Motor neuron (in vitro differentiated cells): ENCODE data around the gene C1GALT1C1. TPM values are rescaled to one million over a fixed set of nuclear protein-coding genes. Genes with fewer than 3 reads are reported as not detected.
"Not testable (repeated sequence)": the region's sequence is repeated elsewhere in the genome, so short reads cannot be mapped to it uniquely, and the experiment has no call there.

Source experiments
- ATAC-seq, 8 experiments: fragments of 200-7000 bp; cut with Tn5 transposase; replicated peaks in 6 of 8; 2 replicates each; pipeline ENCODE4 v1.8.0; 2021; ENCODE audit warnings: mild to moderate bottlenecking in 8 of 8, moderate library complexity in 8 of 8
- H3K27ac ChIP-seq, 2 donors: fragments of 250-450 bp; sonication (Bioruptor Pico); 2 replicates each; pipeline ENCODE4 v1.9.0; 2021; ENCODE audit warnings: antibody characterized with exemption in 2 of 2, mild to moderate bottlenecking in 2 of 2, moderate library complexity in 1 of 2
- H3K4me1 ChIP-seq, 2 donors: fragments of 250-450 bp; sonication (Bioruptor Pico); replicated peaks in 1 of 2; 2 replicates each; pipeline ENCODE4 v1.6.1; 2021; ENCODE audit warnings: antibody characterized with exemption in 2 of 2, mild to moderate bottlenecking in 2 of 2, moderate library complexity in 1 of 2
- H3K4me3 ChIP-seq, 5 donors: fragments of 250-450 bp; sonication (Bioruptor Pico); 2 replicates each; pipeline ENCODE4 v1.9.0; 2021; ENCODE audit warnings: antibody characterized with exemption in 5 of 5, mild to moderate bottlenecking in 5 of 5, moderate library complexity in 4 of 5
- WGBS, 10 experiments: fragments of 450-650 bp; shearing (Covaris generic); methylation state at CpG; one replicate each; pipeline ENCODE4 v1.0.0; 2022; 5-methylcytosine and 5-hydroxymethylcytosine counted together
- in situ Hi-C, 9 experiments: fragments of 400-800 bp; cut with MboI; loops; one replicate each; pipeline ENCODE4 v1.15.0; 2021; ENCODE audit warnings: low sequenced_read_pairs in 9 of 9, low pct_unique_long_range_greater_than_20kb in 2 of 9; ENCODE audit not compliant: unreplicated experiment in 9 of 9
- total RNA-seq, 8 experiments: library from RNA; unstranded; fragments of 300-600 nt; gene quantifications; 2 replicates each; pipeline versions ENCODE4 v1.2.3 to v1.2.4, GENCODE V29; 2022

C1GALT1C1 gene
- 10 to 100 TPM in 5 of 8 experiments, 1 to 10 TPM in 3; 7.2 to 24.1 (median 13.2) TPM for total RNA-seq

DNA sequence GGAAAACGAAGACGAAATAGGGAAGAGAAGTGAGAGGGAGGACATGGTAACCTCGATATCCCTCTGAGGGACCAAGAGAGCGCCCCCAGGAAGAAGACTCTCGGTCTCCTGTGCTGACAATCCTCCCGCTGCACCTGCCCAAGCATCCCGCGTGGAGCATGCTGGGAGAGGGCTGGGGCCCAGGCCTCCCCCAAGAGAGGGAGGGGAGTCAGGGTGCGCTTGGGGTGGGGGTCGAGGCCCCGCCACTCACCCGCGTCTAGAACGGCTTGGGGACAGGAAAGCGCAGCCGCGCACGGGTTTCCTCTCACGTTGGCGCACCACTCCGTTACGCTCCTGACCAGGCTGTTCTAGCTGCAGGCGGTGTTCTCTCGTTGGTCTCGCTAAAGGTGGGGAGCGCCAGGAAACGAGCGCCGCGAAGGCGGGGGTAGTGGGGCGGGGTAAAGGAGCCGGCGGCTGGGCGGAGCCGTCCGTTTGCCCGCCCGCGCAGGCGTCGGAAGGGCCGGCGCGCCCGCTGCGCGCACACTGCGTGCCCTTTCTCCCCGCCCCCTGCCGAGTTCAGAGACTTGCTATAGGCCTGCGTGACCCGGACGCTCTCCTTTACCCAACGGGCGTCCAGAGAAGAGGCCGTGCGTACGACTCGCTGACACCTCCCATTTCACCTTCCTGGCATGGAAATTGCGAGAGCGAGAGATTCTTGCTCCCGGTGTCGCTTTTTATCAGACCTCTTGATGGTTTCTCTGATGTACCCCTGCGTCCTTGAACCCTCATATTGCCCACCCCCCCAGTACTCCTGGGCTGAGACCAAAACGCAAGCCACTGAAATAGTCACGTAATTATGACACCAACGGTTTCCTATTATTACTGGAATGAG, at the start of gene C1GALT1C1:
C1GALT1C1 (minus strand) TSS at position 388 of the 871 bp plus-strand sequence. CDS start 2,888 bp downstream, outside the sequence.
- H3K4me1 ChIP-seq: peaks cover 0 to 7% of the 10 kb centered on the region in 2 donors
- H3K27ac ChIP-seq: peak within 1 kb of the TSS; percentile 83 to 89
- 0 to 12% (median 0%) methylated on average over 1 to 10 of the region's 68 CpGs; no CpG with 5 or more reads in 4 of the 10 experiments for WGBS, 10 experiments
- peak; percentile 94 to 98 (median 96) for ATAC-seq
- H3K4me3 ChIP-seq: peak within 1 kb of the TSS; percentile 41 to 64 (median 48)
- in situ Hi-C loops: no loop called here

DNA sequence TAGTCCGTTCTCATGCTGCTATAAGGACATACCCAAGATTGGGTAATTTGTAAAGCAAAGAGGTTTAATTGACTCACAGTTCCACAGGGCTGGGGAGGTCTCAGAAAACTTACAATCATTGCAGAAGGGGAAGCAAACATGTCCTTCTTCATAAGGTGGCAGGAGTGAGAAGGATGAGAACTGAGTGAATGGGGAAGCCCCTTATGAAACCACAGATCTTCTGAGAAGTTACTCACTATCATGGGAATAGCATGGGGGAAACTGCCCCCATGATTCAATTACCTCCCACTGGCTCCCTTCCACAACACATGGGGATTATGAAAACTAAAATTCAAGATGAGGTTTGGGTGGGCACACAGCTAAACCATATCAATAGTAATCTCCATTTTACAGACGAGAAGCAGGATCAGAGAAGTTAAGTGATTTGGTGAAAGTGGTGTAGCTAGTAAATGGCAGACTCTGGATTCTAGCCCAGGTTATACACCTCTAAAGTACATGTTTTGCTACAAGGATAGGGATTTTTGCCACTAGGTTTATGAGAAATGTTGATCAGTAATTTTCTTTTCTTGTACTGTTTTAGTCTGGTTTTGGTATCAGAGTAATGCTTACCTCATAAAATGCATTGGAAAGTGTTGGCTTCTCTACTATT, 47.3 kb upstream of the C1GALT1C1 start:
- no peak for ATAC-seq
- 47 to 57% methylated on average over 1 to 2 of the region's 2 CpGs; no CpG with 5 or more reads in 8 of the 10 experiments for WGBS, 10 experiments
- no peak overlapping the region for H3K27ac ChIP-seq
- H3K4me3 ChIP-seq: no peak overlapping the region
- in situ Hi-C loops: no loop called here
- no peaks in the 10 kb centered on the region for H3K4me1 ChIP-seq

DNA sequence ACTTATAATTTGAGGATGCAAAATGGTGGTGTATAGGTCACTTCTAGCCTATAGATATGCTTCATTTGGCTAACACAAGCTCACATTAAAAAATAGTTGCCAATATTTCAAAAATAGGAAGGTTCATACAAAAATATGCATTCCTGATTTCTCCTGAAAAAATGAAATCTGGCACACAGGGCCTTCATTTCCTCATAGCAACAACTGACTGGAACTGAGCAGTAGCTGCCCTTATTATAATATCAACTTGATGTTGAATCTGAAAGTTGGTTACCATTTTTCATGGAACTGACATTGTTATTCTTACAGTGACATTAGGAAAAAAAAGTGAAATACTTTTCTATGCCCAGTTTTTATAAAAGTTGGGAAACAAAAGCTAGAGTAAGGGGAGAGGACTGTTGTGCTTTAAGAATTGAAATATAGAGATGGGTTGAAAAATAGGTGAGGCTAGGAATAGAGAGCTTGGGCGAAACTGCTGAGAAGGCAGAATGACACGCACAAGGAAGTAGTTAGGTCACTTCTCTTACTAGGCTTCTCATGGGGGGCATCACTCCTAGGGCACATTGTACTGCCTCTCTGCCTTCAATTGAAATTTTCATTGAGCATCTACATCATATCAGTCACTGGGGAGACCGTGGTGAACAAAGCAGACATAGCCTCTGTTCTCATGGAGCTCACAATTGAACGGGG, 43.1 kb upstream of the C1GALT1C1 start:
- Histone ChIP-seq H3K4me1 (no peaks in the 10 kb centered on the region), H3K4me3 (no peak overlapping the region), H3K27ac (no peak overlapping the region)
- in situ Hi-C loops: loop anchor here in 1 of 9 experiments (25.0 kb wide), 1 partner anchor 161 kb away; no protein-coding TSS in a partner anchor
- ATAC-seq: peak in 1 of 8 experiments; percentile 34
- WGBS, 10 experiments: 42 to 100% (median 67%) methylated on average over 1 to 3 of the region's 4 CpGs; no CpG with 5 or more reads in 5 of the 10 experiments

DNA sequence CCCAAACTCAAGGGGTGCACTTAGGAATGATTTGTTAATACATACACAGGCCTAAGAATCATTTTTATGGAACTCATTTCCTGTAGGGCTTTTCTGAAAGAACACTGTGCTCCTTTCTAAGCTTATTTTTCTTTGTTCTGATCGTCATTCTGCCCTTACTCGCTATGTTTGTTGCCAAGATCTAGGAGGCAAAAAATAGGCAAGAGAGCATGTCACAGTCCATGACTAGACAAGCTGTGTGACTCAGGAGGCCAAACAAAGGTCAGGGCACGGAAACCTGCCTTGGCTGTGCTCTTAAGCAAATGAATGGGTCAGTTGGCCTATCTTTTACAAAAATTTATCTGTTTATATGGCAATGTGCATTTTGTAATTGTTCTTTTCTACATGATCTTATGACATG, 42.5 kb upstream of the C1GALT1C1 start:
- Histone ChIP-seq H3K4me1 (no peaks in the 10 kb centered on the region), H3K4me3 (no peak overlapping the region), H3K27ac (no peak overlapping the region)
- ATAC-seq: peak in 2 of 8 experiments; percentile 77 to 91
- 21 to 30% (median 29%) methylated on average over 2 to 3 of the region's 3 CpGs; no CpG with 5 or more reads in 7 of the 10 experiments for WGBS, 10 experiments
- in situ Hi-C loops: loop anchor here in 1 of 9 experiments (25.0 kb wide), 1 partner anchor 160 kb away; no protein-coding TSS in a partner anchor

DNA sequence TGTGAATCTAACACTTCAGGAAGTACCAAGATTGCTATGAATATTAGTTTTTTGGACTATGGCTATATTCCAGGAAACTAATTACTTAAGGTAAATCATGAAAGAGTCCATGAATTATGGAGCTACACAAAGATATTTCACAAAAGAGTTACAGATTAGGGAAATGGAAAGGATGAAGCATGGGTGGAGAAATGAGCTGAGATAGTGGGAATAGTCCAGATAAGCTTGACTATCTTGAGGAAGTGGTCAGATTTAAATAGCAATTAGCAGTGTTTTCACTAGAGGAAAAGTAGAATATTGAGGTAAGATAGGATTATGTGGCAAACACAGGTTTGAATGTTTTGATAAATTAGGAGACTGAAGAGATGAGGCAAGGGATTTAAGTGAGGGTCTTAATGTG, 42.1 kb upstream of the C1GALT1C1 start:
- no peak overlapping the region for H3K4me3 ChIP-seq
- in situ Hi-C loops: loop anchor here in 1 of 9 experiments (25.0 kb wide), 1 partner anchor 160 kb away; no protein-coding TSS in a partner anchor
- ATAC-seq: peak in 1 of 8 experiments; percentile 25

DNA sequence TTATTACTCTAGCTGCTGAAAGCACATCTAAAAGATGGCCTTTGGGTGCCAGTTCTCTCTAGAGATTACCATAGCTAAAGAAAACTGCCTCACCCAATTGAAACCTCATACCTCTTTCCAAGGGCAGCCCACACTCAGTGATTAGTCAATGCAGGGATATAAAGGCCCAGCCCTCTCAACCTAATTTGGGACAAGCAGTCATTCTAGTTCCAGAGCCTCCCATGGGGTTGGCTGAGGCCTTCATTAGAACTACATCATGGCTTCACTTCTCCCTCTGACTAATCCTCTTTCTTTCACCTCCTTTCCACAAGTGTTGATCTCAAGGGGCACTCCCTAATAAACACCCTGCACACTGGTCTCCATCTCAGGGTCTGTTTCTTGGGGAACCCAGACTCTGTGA, 38.5 kb upstream of the C1GALT1C1 start:
- Histone ChIP-seq H3K4me3 (no peak overlapping the region), H3K4me1 (no peaks in the 10 kb centered on the region), H3K27ac (no peak overlapping the region)
- in situ Hi-C loops: loop anchor here in 1 of 9 experiments (25.0 kb wide), 1 partner anchor 156 kb away; no protein-coding TSS in a partner anchor
- ATAC-seq: peak in 1 of 8 experiments; percentile 22

More for the DNA sequence above, 42.1 kb upstream of the C1GALT1C1 start:
- H3K27ac ChIP-seq: no peak overlapping the region
- H3K4me1 ChIP-seq: no peaks in the 10 kb centered on the region

DNA sequence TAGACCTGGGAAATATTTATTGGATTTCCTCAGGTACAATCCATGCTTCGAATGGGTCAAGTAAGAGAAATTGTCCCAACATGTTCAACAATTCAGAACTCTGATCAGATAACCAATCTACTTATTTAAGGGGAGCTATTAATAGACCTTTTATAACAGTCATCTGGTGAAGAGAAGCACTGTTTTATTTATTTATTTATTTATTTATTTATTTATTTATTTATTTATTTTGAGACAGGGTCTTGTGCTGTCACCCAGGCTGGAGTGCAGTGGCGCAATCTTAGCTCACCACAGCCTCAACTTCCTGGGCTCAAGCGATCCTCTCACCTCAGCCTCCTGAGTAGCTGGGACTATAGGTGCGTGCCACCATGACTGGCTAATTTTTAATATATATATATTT, 34.7 kb upstream of the C1GALT1C1 start:
- not testable (repeated sequence) for H3K4me3 ChIP-seq, ATAC-seq, H3K27ac ChIP-seq, H3K4me1 ChIP-seq
- in situ Hi-C loops: loop anchor here in 1 of 9 experiments (25.0 kb wide), 1 partner anchor 152 kb away; no protein-coding TSS in a partner anchor
- 54 to 100% (median 86%) methylated on average over 1 to 3 of the region's 4 CpGs; no CpG with 5 or more reads in 5 of the 10 experiments for WGBS, 10 experiments

DNA sequence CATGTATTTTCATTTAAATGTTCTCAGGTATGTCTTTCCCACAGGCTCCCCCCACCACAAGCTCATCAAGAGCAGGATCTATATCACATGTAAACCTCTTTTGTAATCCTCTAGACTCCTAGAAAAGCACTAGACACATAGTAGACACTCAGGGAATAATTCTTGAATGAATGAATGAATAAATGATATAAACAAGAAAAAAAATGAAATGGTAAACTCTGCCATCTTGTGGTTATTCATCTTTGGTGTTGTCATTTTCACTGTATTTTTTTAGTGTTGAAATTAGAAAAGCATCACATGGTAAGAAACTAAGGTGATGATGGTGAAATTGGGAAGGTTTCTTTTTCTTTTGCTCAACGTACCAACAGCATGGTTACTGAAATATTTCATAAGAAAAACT, 34.2 kb upstream of the C1GALT1C1 start:
- Histone ChIP-seq H3K4me1 (no peaks in the 10 kb centered on the region), H3K4me3 (no peak overlapping the region), H3K27ac (no peak overlapping the region)
- WGBS, 10 experiments: 0 to 75% (median 42%) methylated on average over 1 of the region's 1 CpG; no CpG with 5 or more reads in 7 of the 10 experiments
- in situ Hi-C loops: loop anchor here in 1 of 9 experiments (25.0 kb wide), 1 partner anchor 152 kb away; no protein-coding TSS in a partner anchor
- ATAC-seq: no peak

DNA sequence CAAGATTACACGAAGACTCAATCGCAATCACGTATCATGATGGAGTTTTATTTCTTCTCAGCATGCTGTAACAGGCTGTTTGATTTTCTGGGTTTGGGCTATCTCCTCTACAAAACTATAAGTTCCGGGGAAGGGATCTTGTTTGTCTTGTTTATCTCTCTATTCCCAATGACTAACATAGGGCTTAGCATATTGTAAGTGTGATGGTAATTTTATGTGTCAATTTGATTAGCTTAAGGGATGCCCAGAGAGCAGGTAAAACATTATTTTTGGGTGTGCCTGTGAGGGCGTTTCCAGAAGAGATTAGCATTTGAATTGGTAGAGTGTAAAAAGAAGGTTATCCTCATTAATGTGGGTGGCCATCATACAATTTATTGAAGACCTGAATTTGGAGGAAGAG, 32.8 kb upstream of the C1GALT1C1 start:
- peak in 3 of 8 experiments; percentile 38 to 68 (median 52) for ATAC-seq
- Histone ChIP-seq H3K4me1 (no peaks in the 10 kb centered on the region), H3K27ac (no peak overlapping the region), H3K4me3 (no peak overlapping the region)
- in situ Hi-C loops: loop anchor here in 1 of 9 experiments (25.0 kb wide), 1 partner anchor 150 kb away; no protein-coding TSS in a partner anchor
- WGBS, 10 experiments: 0 to 100% (median 69%) methylated on average over 1 to 5 of the region's 5 CpGs; no CpG with 5 or more reads in 4 of the 10 experiments

DNA sequence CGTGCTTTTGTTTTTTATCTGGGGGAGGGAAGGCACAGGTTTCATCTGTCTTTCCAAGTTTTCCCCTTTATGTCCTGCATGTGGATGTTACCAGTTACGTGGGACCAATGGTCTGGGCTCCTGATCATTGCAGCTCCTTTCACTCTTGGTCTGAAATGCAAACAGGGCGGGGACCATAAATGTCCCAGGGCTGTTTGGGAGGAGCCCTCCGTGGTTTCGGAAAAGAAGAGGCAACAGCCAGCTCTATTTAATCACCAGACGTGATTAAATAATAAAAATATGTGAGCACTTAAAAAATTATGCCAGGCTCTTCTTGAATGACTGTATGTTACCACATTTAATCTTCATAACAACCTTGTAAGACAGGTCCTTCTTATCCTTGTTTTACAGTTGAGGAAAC, 30.8 kb upstream of the C1GALT1C1 start:
- in situ Hi-C loops: loop anchor here in 1 of 9 experiments (25.0 kb wide), 1 partner anchor 148 kb away; no protein-coding TSS in a partner anchor
- WGBS, 10 experiments: 0 to 82% (median 41%) methylated on average over 1 to 5 of the region's 6 CpGs; no CpG with 5 or more reads in 5 of the 10 experiments
- ATAC-seq: peak in 3 of 8 experiments; percentile 91 to 97 (median 92)
- Histone ChIP-seq H3K4me1 (no peaks in the 10 kb centered on the region), H3K4me3 (no peak overlapping the region), H3K27ac (no peak overlapping the region)

DNA sequence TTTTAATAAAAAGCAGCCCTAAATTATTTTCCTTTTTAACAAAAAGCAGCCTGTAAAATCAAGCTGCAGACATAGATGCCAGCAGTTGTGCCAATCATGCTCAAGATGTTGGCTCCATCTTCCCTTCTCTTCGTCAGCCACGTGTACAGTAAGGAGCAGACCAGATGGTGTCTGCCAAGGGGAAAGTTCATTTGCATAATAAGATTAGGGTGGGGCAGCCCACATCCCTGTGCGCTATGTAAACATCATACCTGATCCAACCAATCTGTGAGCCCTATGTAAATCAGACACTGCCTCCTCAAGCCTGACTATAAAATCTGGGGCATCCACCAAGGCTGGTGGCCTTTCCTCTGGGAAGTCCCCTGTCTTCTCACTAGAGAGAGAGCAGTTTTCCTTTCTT, 23.1 kb upstream of the C1GALT1C1 start:
- in situ Hi-C loops: loop anchor here in 1 of 9 experiments (25.0 kb wide), 1 partner anchor 141 kb away; no protein-coding TSS in a partner anchor
- WGBS, 10 experiments: 33 to 70% methylated on average over 2 of the region's 3 CpGs; no CpG with 5 or more reads in 8 of the 10 experiments
- no peaks in the 10 kb centered on the region for H3K4me1 ChIP-seq
- no peak overlapping the region for H3K27ac ChIP-seq
- peak in 3 of 8 experiments; percentile 94 to 100 (median 99) for ATAC-seq
- no peak overlapping the region for H3K4me3 ChIP-seq

DNA sequence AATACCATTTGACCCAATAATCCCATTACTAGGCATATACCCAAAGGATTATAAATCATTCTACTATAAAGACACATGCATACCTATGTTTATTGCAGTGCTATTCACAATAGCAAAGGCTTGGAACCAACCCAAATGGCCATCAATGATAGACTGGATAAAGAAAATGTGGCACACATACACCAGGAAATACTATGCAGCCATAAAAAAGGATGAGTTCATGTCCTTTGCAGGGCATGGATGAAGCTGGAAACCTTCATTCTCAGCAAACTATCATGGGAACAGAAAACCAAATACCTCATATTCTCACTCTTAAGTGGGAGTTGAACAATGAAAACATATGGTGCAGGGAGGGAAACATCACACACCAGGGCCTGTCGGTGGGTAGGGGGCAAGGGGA, 22.4 kb upstream of the C1GALT1C1 start:
- ATAC-seq, H3K27ac ChIP-seq, H3K4me3 ChIP-seq, H3K4me1 ChIP-seq: not testable (repeated sequence)
- in situ Hi-C loops: loop anchor here in 1 of 9 experiments (25.0 kb wide), 1 partner anchor 140 kb away; no protein-coding TSS in a partner anchor
- 57% methylated on average over 1 of the region's 1 CpG; no CpG with 5 or more reads in 9 of the 10 experiments for WGBS, 10 experiments
